Measurements from ENCODE around the gene SMG6. TPM values are rescaled to one million over a fixed set of nuclear protein-coding genes. Genes with fewer than 3 reads are reported as not detected.
A peak's percentile ranks its signal among the peaks of the same experiment; 100 is the strongest.

Gene SMG6
- total RNA-seq, 6 donors from 2014 or later = 29.9 to 126 (median 30.5) TPM

- H3K4me1 ChIP-seq = peaks cover 32 to 35% (median 33%) of the 10 kb centered on the region in 4 donors
- no peak overlapping the region for H3K4me3 ChIP-seq
- no peaks in the 10 kb centered on the region for H3K27me3 ChIP-seq
- no peak overlapping the region for H3K27ac ChIP-seq
- H3K36me3 ChIP-seq = no peaks in the 10 kb centered on the region
- H3K9me3 ChIP-seq = no peaks in the 10 kb centered on the region
- WGBS, 2 donors = 82 to 87% methylated on average over 8 of the region's 8 CpGs
- no peak for TF ChIP-seq POLR2A (IDR thresholded peaks at IDR 0.05)
- no peak for TF ChIP-seq POLR2AphosphoS5 (IDR thresholded peaks at IDR 0.05)
- TF ChIP-seq CTCF (IDR thresholded peaks at IDR 0.05) = no peak
- TF ChIP-seq EP300 (IDR thresholded peaks at IDR 0.05) = no peak
- ATAC-seq (ENCODE audit: low FRiP score in 2 of 2) (no peak), DNase-seq (no peak)
Measured at GRCh38 chr17:2120586-2121335, 182.8 kb downstream of the SMG6 start.

- Histone ChIP-seq H3K27me3 (no peaks in the 10 kb centered on the region), H3K36me3 (no peaks in the 10 kb centered on the region), H3K9me3 (no peaks in the 10 kb centered on the region), H3K4me3 (no peak overlapping the region), H3K27ac (no peak overlapping the region), H3K4me1 (peaks cover 0 to 10% (median 0%) of the 10 kb centered on the region in 4 donors)
- 88% methylated on average over 6 of the region's 6 CpGs for WGBS, 2 donors
- ATAC-seq (ENCODE audit: low FRiP score in 2 of 2) (no peak), DNase-seq (no peak)
- TF ChIP-seq EP300 (IDR thresholded peaks at IDR 0.05) (no peak), CTCF (IDR thresholded peaks at IDR 0.05) (no peak), POLR2A (IDR thresholded peaks at IDR 0.05) (no peak), POLR2AphosphoS5 (IDR thresholded peaks at IDR 0.05) (no peak)
Measured at GRCh38 chr17:2113279-2113622, 190.3 kb downstream of the SMG6 start.

- no peaks in the 10 kb centered on the region for H3K36me3 ChIP-seq
- no peak for TF ChIP-seq POLR2A (IDR thresholded peaks at IDR 0.05)
- TF ChIP-seq POLR2AphosphoS5 (IDR thresholded peaks at IDR 0.05) = peak in 1 of 2 donors; percentile 16
- no peak for TF ChIP-seq EP300 (IDR thresholded peaks at IDR 0.05)
- TF ChIP-seq CTCF (IDR thresholded peaks at IDR 0.05) = no peak
- H3K9me3 ChIP-seq = no peaks in the 10 kb centered on the region
- ATAC-seq (ENCODE audit: low FRiP score in 2 of 2) (peak in 1 of 2 donors; percentile 83), DNase-seq (peak in 1 of 2 donors; percentile 79)
- H3K4me1 ChIP-seq = peaks cover 5 to 19% (median 9%) of the 10 kb centered on the region in 4 donors
- peak overlapping the region in 2 of 4 donors; percentile 6 to 50 for H3K27ac ChIP-seq
- no peaks in the 10 kb centered on the region for H3K27me3 ChIP-seq
- WGBS, 2 donors = 57 to 77% methylated on average over 5 of the region's 5 CpGs
- H3K4me3 ChIP-seq = no peak overlapping the region
Measured at GRCh38 chr17:2111691-2112090, 191.9 kb downstream of the SMG6 start.

- TF ChIP-seq CTCF (IDR thresholded peaks at IDR 0.05) = no peak
- no peak for TF ChIP-seq EP300 (IDR thresholded peaks at IDR 0.05)
- no peaks in the 10 kb centered on the region for H3K27me3 ChIP-seq
- no peaks in the 10 kb centered on the region for H3K9me3 ChIP-seq
- H3K27ac ChIP-seq = no peak overlapping the region
- ATAC-seq (ENCODE audit: low FRiP score in 2 of 2) (no peak), DNase-seq (no peak)
- peaks cover 6 to 24% (median 14%) of the 10 kb centered on the region in 4 donors for H3K4me1 ChIP-seq
- no peaks in the 10 kb centered on the region for H3K36me3 ChIP-seq
- 92 to 95% methylated on average over 6 of the region's 6 CpGs for WGBS, 2 donors
- H3K4me3 ChIP-seq = no peak overlapping the region
Measured at GRCh38 chr17:2110436-2110835, 193.1 kb downstream of the SMG6 start.

GRCh38 chr17:2108170-2108569, 195.4 kb downstream of the SMG6 start:
- peaks cover 6 to 24% (median 14%) of the 10 kb centered on the region in 4 donors for H3K4me1 ChIP-seq
- 87 to 92% methylated on average over 8 of the region's 8 CpGs for WGBS, 2 donors
- H3K9me3 ChIP-seq = no peaks in the 10 kb centered on the region
- H3K4me3 ChIP-seq = no peak overlapping the region
- H3K27me3 ChIP-seq = no peaks in the 10 kb centered on the region
- H3K27ac ChIP-seq = no peak overlapping the region
- DNase-seq (no peak), ATAC-seq (ENCODE audit: low FRiP score in 2 of 2) (no peak)
- TF ChIP-seq EP300 (IDR thresholded peaks at IDR 0.05) = no peak
- no peak for TF ChIP-seq CTCF (IDR thresholded peaks at IDR 0.05)
- H3K36me3 ChIP-seq = no peaks in the 10 kb centered on the region

Measured in upper lobe of left lung (tissue), 6 donors.